Activated T-cell treated with anti-CD3 and anti-CD28 coated beads, Interleukin-2, amount 50 U/mL, for 72 hours (primary cell): ENCODE data around the gene HS6ST3. TPM values are rescaled to one million over a fixed set of nuclear protein-coding genes. Genes with fewer than 3 reads are reported as not detected.
"Not testable (repeated sequence)": the region's sequence is repeated elsewhere in the genome, so short reads cannot be mapped to it uniquely, and the experiment has no call there.

Experiments used
- ATAC-seq, 2 donors: fragments of 150-1000 bp; cut with Tn5 transposase; replicated peaks in 1 of 2; 2 replicates each; pipeline ENCODE4 v1.10.0; 2021; ENCODE audit warnings: moderate library complexity in 2 of 2, mild to moderate bottlenecking in 1 of 2
- DNase-seq, 2 donors: peaks; one replicate each; pipeline ENCODE4 v3.0.0; 2021 to 2022; ENCODE audit warnings: mixed read lengths in 1 of 2
- H3K27ac Mint-ChIP-seq: one replicate; pipeline ENCODE4 v1.8.0; 2022; ENCODE audit warnings: mild to moderate bottlenecking, moderate library complexity, mixed read lengths
- H3K27me3 Mint-ChIP-seq: one replicate; pipeline ENCODE4 v1.8.0; 2022; ENCODE audit warnings: low read depth, mixed read lengths
- H3K36me3 Mint-ChIP-seq, 2 donors: one replicate each; pipeline ENCODE4 v1.8.0; 2022; ENCODE audit warnings: mixed read lengths in 2 of 2, mild to moderate bottlenecking in 1 of 2; ENCODE audit not compliant: insufficient read depth in 2 of 2
- H3K4me1 Mint-ChIP-seq: one replicate; pipeline ENCODE4 v1.8.0; 2022; ENCODE audit warnings: low read depth, mixed read lengths
- H3K4me3 Mint-ChIP-seq, 2 donors: one replicate each; pipeline ENCODE4 v1.8.0; 2022; ENCODE audit warnings: mild to moderate bottlenecking in 2 of 2, mixed read lengths in 2 of 2, moderate library complexity in 2 of 2
- H3K9me3 Mint-ChIP-seq, 2 donors: one replicate each; pipeline ENCODE4 v1.8.0; 2022; ENCODE audit warnings: mixed read lengths in 2 of 2
- total RNA-seq, 2 donors: library from RNA; stranded (reverse); gene quantifications; one replicate each; pipeline ENCODE4 v1.2.3, GENCODE V29; 2022

HS6ST3 gene
- total RNA-seq, 2 donors from 2014 or later: not detected

GRCh38 chr13:96473526-96474180, 383.7 kb downstream of the HS6ST3 start:
- ATAC-seq (no peak), DNase-seq (no peak)
- Mint-ChIP-seq H3K27me3 (no peaks in the 10 kb centered on the region), H3K9me3 (peaks cover 8% of the 10 kb centered on the region in 2 donors), H3K4me3 (no peak overlapping the region), H3K4me1 (no peaks in the 10 kb centered on the region), H3K27ac (no peak overlapping the region), H3K36me3 (no peaks in the 10 kb centered on the region)

GRCh38 chr13:96474181-96474557, 384.3 kb downstream of the HS6ST3 start:
- H3K27ac Mint-ChIP-seq: no peak overlapping the region
- H3K9me3 Mint-ChIP-seq: peaks cover 9 to 10% of the 10 kb centered on the region in 2 donors
- H3K36me3 Mint-ChIP-seq: peaks cover 0 to 1% of the 10 kb centered on the region in 2 donors
- H3K27me3 Mint-ChIP-seq: no peaks in the 10 kb centered on the region
- DNase-seq (no peak), ATAC-seq (no peak)
- H3K4me3 Mint-ChIP-seq: no peak overlapping the region
- no peaks in the 10 kb centered on the region for H3K4me1 Mint-ChIP-seq

- Mint-ChIP-seq H3K27me3 (no peaks in the 10 kb centered on the region), H3K4me3 (no peak overlapping the region), H3K9me3 (peaks cover 11 to 13% of the 10 kb centered on the region in 2 donors), H3K4me1 (no peaks in the 10 kb centered on the region), H3K36me3 (peaks cover 0 to 1% of the 10 kb centered on the region in 2 donors), H3K27ac (no peak overlapping the region)
- DNase-seq (no peak), ATAC-seq (no peak)
Measured at GRCh38 chr13:96475103-96475502, 385.2 kb downstream of the HS6ST3 start.

- Mint-ChIP-seq H3K27ac (no peak overlapping the region), H3K4me1 (no peaks in the 10 kb centered on the region), H3K27me3 (no peaks in the 10 kb centered on the region), H3K4me3 (no peak overlapping the region), H3K36me3 (peaks cover 0 to 1% of the 10 kb centered on the region in 2 donors), H3K9me3 (peaks cover 9 to 12% of the 10 kb centered on the region in 2 donors)
- DNase-seq (no peak), ATAC-seq (no peak)
Measured at GRCh38 chr13:96481482-96481881, 391.6 kb downstream of the HS6ST3 start.

- DNase-seq (no peak), ATAC-seq (no peak)
- H3K27me3 Mint-ChIP-seq: no peaks in the 10 kb centered on the region
- H3K27ac Mint-ChIP-seq: no peak overlapping the region
- peaks cover 3 to 12% of the 10 kb centered on the region in 2 donors for H3K9me3 Mint-ChIP-seq
- no peaks in the 10 kb centered on the region for H3K36me3 Mint-ChIP-seq
- no peak overlapping the region for H3K4me3 Mint-ChIP-seq
- H3K4me1 Mint-ChIP-seq: no peaks in the 10 kb centered on the region
Measured at GRCh38 chr13:96490496-96490989, 400.6 kb downstream of the HS6ST3 start.

GRCh38 chr13:96491103-96491502, 401.2 kb downstream of the HS6ST3 start:
- no peaks in the 10 kb centered on the region for H3K27me3 Mint-ChIP-seq
- H3K36me3 Mint-ChIP-seq: no peaks in the 10 kb centered on the region
- H3K27ac Mint-ChIP-seq: no peak overlapping the region
- H3K4me3 Mint-ChIP-seq: no peak overlapping the region
- DNase-seq (no peak), ATAC-seq (no peak)
- H3K9me3 Mint-ChIP-seq: peaks cover 1 to 12% of the 10 kb centered on the region in 2 donors
- no peaks in the 10 kb centered on the region for H3K4me1 Mint-ChIP-seq

- no peak for ATAC-seq
- DNase-seq: no peak
- Mint-ChIP-seq H3K4me3 (no peak overlapping the region), H3K27me3 (no peaks in the 10 kb centered on the region), H3K27ac (no peak overlapping the region), H3K36me3 (no peaks in the 10 kb centered on the region), H3K4me1 (no peaks in the 10 kb centered on the region), H3K9me3 (peaks cover 4 to 12% of the 10 kb centered on the region in 2 donors)
Measured at GRCh38 chr13:96492766-96493165, 402.9 kb downstream of the HS6ST3 start.

- Mint-ChIP-seq H3K36me3 (no peaks in the 10 kb centered on the region), H3K4me1 (no peaks in the 10 kb centered on the region), H3K4me3 (no peak overlapping the region), H3K27me3 (no peaks in the 10 kb centered on the region), H3K27ac (no peak overlapping the region), H3K9me3 (peaks cover 6 to 7% of the 10 kb centered on the region in 2 donors)
- ATAC-seq (no peak), DNase-seq (no peak)
Measured at GRCh38 chr13:96499656-96500055, 409.7 kb downstream of the HS6ST3 start.

- ATAC-seq: no peak
- Mint-ChIP-seq H3K27me3 (no peaks in the 10 kb centered on the region), H3K4me3 (no peak overlapping the region)
Measured at GRCh38 chr13:96500953-96501352, 411.0 kb downstream of the HS6ST3 start.

GRCh38 chr13:96503481-96503880, 413.6 kb downstream of the HS6ST3 start:
- H3K4me1 Mint-ChIP-seq: no peaks in the 10 kb centered on the region
- ATAC-seq (no peak), DNase-seq (no peak)
- H3K27ac Mint-ChIP-seq: no peak overlapping the region
- H3K9me3 Mint-ChIP-seq: peaks cover 3 to 4% of the 10 kb centered on the region in 2 donors
- H3K36me3 Mint-ChIP-seq: no peaks in the 10 kb centered on the region
- no peak overlapping the region for H3K4me3 Mint-ChIP-seq
- H3K27me3 Mint-ChIP-seq: no peaks in the 10 kb centered on the region

More at GRCh38 chr13:96500953-96501352, 411.0 kb downstream of the HS6ST3 start:
- Mint-ChIP-seq H3K36me3 (no peaks in the 10 kb centered on the region), H3K27ac (no peak overlapping the region), H3K4me1 (no peaks in the 10 kb centered on the region), H3K9me3 (peaks cover 3 to 7% of the 10 kb centered on the region in 2 donors)
- no peak for DNase-seq

GRCh38 chr13:96511587-96511986, 421.7 kb downstream of the HS6ST3 start:
- Mint-ChIP-seq H3K4me1 (no peaks in the 10 kb centered on the region), H3K27me3 (no peaks in the 10 kb centered on the region), H3K9me3 (peaks cover 0 to 4% of the 10 kb centered on the region in 2 donors), H3K27ac (no peak overlapping the region), H3K4me3 (no peak overlapping the region), H3K36me3 (no peaks in the 10 kb centered on the region)
- DNase-seq: no peak
- no peak for ATAC-seq

GRCh38 chr13:96519380-96519779, 429.5 kb downstream of the HS6ST3 start:
- ATAC-seq (no peak), DNase-seq (no peak)
- H3K9me3 Mint-ChIP-seq: peaks cover 9 to 16% of the 10 kb centered on the region in 2 donors
- no peaks in the 10 kb centered on the region for H3K4me1 Mint-ChIP-seq
- no peaks in the 10 kb centered on the region for H3K36me3 Mint-ChIP-seq
- H3K27ac Mint-ChIP-seq: no peak overlapping the region
- no peaks in the 10 kb centered on the region for H3K27me3 Mint-ChIP-seq
- no peak overlapping the region for H3K4me3 Mint-ChIP-seq

GRCh38 chr13:96524398-96525020, 434.6 kb downstream of the HS6ST3 start:
- DNase-seq, H3K27me3 Mint-ChIP-seq, H3K4me1 Mint-ChIP-seq, H3K27ac Mint-ChIP-seq, H3K4me3 Mint-ChIP-seq, H3K36me3 Mint-ChIP-seq, ATAC-seq: not testable (repeated sequence)
- peaks cover 9 to 11% of the 10 kb centered on the region in 2 donors for H3K9me3 Mint-ChIP-seq
